ENCODE data around the gene CCDC137. TPM values are rescaled to one million over a fixed set of nuclear protein-coding genes. Genes with fewer than 3 reads are reported as not detected.

Gene CCDC137
- total and polyA plus RNA-seq, 2 of the 13 experiments (the other 11 are each of a cell fraction or from before 2014, with no cell fraction given) = 14.6 to 39.1 TPM

GRCh38 chr17:81683208-81683583 lies 16.7 kb downstream of the CCDC137 start:
- H3K36me3 ChIP-seq (replicated peaks in 1 of 2; ENCODE audit: control insufficient read depth in 1 of 2, insufficient read depth in 2 of 2, low read length in 2 of 2) = peaks cover 21 to 30% of the 10 kb centered on the region in 2 experiments; a peak in 4 of 5 replicates
- H3K9me3 ChIP-seq (ENCODE audit: low read length) = no peaks in the 10 kb centered on the region
- ChIA-PET POLR2A (interaction anchor here (0.5 to 4.5 kb wide), 26 partner anchors 10 to 1886 kb away, joined by 3 to 124 read pairs (median 4); partner anchors contain the start of genes CBX8, CCDC137, FAAP100 and MCRIP1), CTCF (ENCODE audit: low intra/inter-chr PET ratio, low total read pairs) (no interaction called here)
- peaks cover 35% of the 10 kb centered on the region for H3K79me2 ChIP-seq (ENCODE audit: insufficient read depth, low read length)
- H3K4me2 ChIP-seq (ENCODE audit: low read depth, low read length) = peak overlapping the region; percentile 90
- H3K27ac ChIP-seq (ENCODE audit: extremely low read length, insufficient read depth, low read length) = peak overlapping the region; percentile 68
- BruUV-seq (replicated peaks) = no TSS peak
- ATAC-seq (peak; percentile 7), DNase-seq (ENCODE audit: low spot score) (no peak), FAIRE-seq (no peak)
- peaks cover 43% of the 10 kb centered on the region for H3K4me1 ChIP-seq (ENCODE audit: insufficient read depth, low read length)
- peak overlapping the region; percentile 94 to 99 (median 97) for H3K4me3 ChIP-seq (replicated peaks in 1 of 3; ENCODE audit: insufficient read depth in 1 of 3, low read depth in 2 of 3, low read length in 3 of 3)
- H3K27me3 ChIP-seq (ENCODE audit: control insufficient read depth in 1 of 2, insufficient read depth in 2 of 2, low read length in 2 of 2) = no peaks in the 10 kb centered on the region; a peak in 1 of 5 replicates
- H2AFZ ChIP-seq (ENCODE audit: low read length) = no peak overlapping the region
- H3K9ac ChIP-seq (ENCODE audit: insufficient read depth, low read depth, low read length) = peak overlapping the region; percentile 94
- in situ Hi-C loops (cut with HindIII; ENCODE audit: extremely low pct_ligation_motif_present, low pct_unique_long_range_greater_than_20kb) = no loop called here
- H4K20me1 ChIP-seq (ENCODE audit: insufficient read depth, low read length) = no peaks in the 10 kb centered on the region
- intact Hi-C loops (cut with micrococcal nuclease; ENCODE audit: unreplicated experiment) = no loop called here
- WGBS (ENCODE audit: low lambda C conversion rate) = 3% methylated on average over 13 of the region's 37 CpGs
- TF ChIP-seq PAWR (CRISPR knock-in tag; IDR thresholded peaks at IDR 0.05; ENCODE audit: borderline replicate concordance) = no peak
- TF ChIP-seq ZNF441 (CRISPR knock-in tag; IDR thresholded peaks at IDR 0.05; ENCODE audit: borderline replicate concordance) = peak; percentile 11; the same call in 1 of the 2 replicates
- 0 out of 2 replicates have a peak, but pooled peaks have one; percentile 12 for TF ChIP-seq JUN (CRISPR knock-in tag; IDR thresholded peaks at IDR 0.05)
- TF ChIP-seq ZNF766 (CRISPR knock-in tag; IDR thresholded peaks at IDR 0.05; ENCODE audit: borderline replicate concordance) = no peak
- TF ChIP-seq ZNF567 (CRISPR knock-in tag; IDR thresholded peaks at IDR 0.05; ENCODE audit: borderline replicate concordance) = 0 out of 2 replicates have a peak, but pooled peaks have one; percentile 84
- TF ChIP-seq ZBTB43 (CRISPR knock-in tag; conservative IDR thresholded peaks at IDR 0.05) = no peak
- TF ChIP-seq ZNF737 (CRISPR knock-in tag; IDR thresholded peaks at IDR 0.05; ENCODE audit: borderline replicate concordance) = 0 out of 2 replicates have a peak, but pooled peaks have one; percentile 43
- 0 out of 2 replicates have a peak, but pooled peaks have one; percentile 46 for TF ChIP-seq ZFP91 (CRISPR knock-in tag; IDR thresholded peaks at IDR 0.05; ENCODE audit: borderline replicate concordance)
- TF ChIP-seq ZNF446 (CRISPR knock-in tag; IDR thresholded peaks at IDR 0.05) = 0 out of 2 replicates have a peak, but pooled peaks have one; percentile 56
- TF ChIP-seq ZNF747 (CRISPR knock-in tag; IDR thresholded peaks at IDR 0.05; ENCODE audit: borderline replicate concordance) = peak; percentile 3; the same call in 1 of the 2 replicates
- no peak for TF ChIP-seq ETS1 (CRISPR knock-in tag; IDR thresholded peaks at IDR 0.05)
- TF ChIP-seq ZNF354B (CRISPR knock-in tag; IDR thresholded peaks at IDR 0.05) = no peak
- 0 out of 2 replicates have a peak, but pooled peaks have one; percentile 35 for TF ChIP-seq WIZ (CRISPR knock-in tag; IDR thresholded peaks at IDR 0.05)
- TF ChIP-seq ZNF609 (CRISPR knock-in tag; IDR thresholded peaks at IDR 0.05; ENCODE audit: borderline replicate concordance) = peak; percentile 17; the same call in 1 of the 2 replicates
- peak; percentile 27; the same call in 1 of the 2 replicates for TF ChIP-seq NAIF1 (CRISPR knock-in tag; IDR thresholded peaks at IDR 0.05; ENCODE audit: borderline replicate concordance)
